PFSK-1 (cell line): ENCODE results near the gene SLC10A6.

Source experiments
- FOXP2 ChIP-seq: optimal IDR thresholded peaks from 2 replicates; pipeline ENCODE3; 2011; ENCODE audit warnings: borderline replicate concordance, control low read depth, inconsistent platforms; ENCODE audit not compliant: insufficient read depth; ENCODE audit errors: extremely low read length, extremely low read depth
- POLR2AphosphoS5 ChIP-seq: IDR thresholded peaks from 2 replicates; pipeline ENCODE4 v1.6.1; 2012; ENCODE audit warnings: low read depth, mild to moderate bottlenecking, control low read depth, low read length, moderate library complexity
- REST ChIP-seq, 2 experiments: IDR thresholded peaks; 2 replicates each; pipeline versions ENCODE4 v1.6.1 to v1.8.0; 2011 to 2012; ENCODE audit warnings: low read depth in 2 of 2, low read length in 2 of 2, control low read depth in 1 of 2, inconsistent platforms in 1 of 2, mild to moderate bottlenecking in 1 of 2, moderate library complexity in 1 of 2; ENCODE audit not compliant: insufficient read depth in 1 of 2
- SIN3A ChIP-seq: IDR thresholded peaks from 2 replicates; pipeline ENCODE4 v1.6.1; 2012; ENCODE audit warnings: mild to moderate bottlenecking, low read length, moderate library complexity, borderline replicate concordance; ENCODE audit not compliant: insufficient read depth
- TAF1 ChIP-seq: IDR thresholded peaks from 2 replicates; pipeline ENCODE4 v1.6.1; 2012; ENCODE audit warnings: low read length, control low read depth, borderline replicate concordance; ENCODE audit not compliant: insufficient read depth

The SLC10A6 gene

GRCh38 chr4:86791126-86791525 is 58.1 kb downstream of the SLC10A6 start:
- TF ChIP-seq FOXP2 (no peak), REST (IDR thresholded peaks at IDR 0.05; ENCODE audit: insufficient read depth in 1 of 2, low read depth in 2 of 2, low read length in 2 of 2) (no peak), TAF1 (no peak), POLR2AphosphoS5 (no peak), SIN3A (no peak)

DNA sequence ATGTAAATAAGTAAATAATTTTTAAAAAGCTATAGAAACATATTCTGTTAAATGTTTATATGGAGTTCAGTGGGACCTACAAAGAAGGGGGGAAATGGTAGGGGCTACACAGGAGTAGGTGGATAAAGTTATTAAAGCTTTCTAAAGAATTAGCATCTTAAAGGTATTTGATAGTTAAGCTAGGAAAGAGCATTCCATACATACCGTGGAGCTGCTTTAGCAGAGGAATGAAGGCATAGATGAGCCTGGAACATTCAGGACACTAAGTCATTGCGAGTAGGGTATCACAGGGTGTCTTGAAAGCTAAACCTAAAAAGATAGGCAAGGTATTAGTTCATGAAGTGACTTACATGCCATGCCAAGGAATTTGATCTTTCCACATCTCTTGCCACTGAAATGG is 60.4 kb downstream of the SLC10A6 start:
- TF ChIP-seq TAF1 (no peak), POLR2AphosphoS5 (no peak), FOXP2 (no peak), SIN3A (no peak), REST (IDR thresholded peaks at IDR 0.05; ENCODE audit: insufficient read depth in 1 of 2, low read depth in 2 of 2, low read length in 2 of 2) (no peak)

DNA sequence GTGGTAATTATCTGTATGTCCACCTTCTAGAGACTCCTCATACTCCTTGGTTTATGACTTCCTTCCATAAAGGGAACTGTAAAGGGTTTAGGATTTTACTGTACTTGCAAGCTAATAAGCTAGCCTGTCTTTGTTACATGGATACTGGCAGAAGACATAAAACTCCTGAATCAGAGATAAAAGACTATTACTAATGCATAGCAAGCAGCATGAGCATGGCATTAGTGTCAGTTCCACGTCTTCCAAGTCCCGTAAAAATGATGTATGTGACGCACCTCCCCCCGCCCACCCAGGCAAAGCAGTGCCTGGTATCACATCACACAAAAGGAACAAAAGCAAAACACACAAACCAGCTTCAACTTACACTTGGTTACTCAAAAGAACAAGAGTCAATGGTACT is 71.0 kb downstream of the SLC10A6 start:
- no peak for TF ChIP-seq SIN3A
- TF ChIP-seq TAF1: no peak
- TF ChIP-seq FOXP2: no peak
- no peak for TF ChIP-seq POLR2AphosphoS5
- no peak for TF ChIP-seq REST (IDR thresholded peaks at IDR 0.05; ENCODE audit: insufficient read depth in 1 of 2, low read depth in 2 of 2, low read length in 2 of 2)

DNA sequence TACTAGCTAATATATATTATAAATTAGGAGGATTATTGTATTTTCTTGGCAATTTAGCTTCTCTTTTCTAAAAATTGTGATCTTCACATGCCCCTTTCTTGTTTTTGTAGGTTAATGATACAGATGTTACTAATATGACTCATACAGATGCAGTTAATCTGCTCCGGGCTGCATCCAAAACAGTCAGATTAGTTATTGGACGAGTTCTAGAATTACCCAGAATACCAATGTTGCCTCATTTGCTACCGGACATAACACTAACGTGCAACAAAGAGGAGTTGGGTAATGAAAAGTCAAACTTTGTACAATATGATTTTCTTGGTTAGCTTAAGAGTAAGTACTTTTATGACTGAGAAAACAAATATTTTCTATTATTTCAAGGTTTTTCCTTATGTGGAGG is 74.1 kb downstream of the SLC10A6 start:
- TF ChIP-seq POLR2AphosphoS5 (no peak), SIN3A (no peak), REST (IDR thresholded peaks at IDR 0.05; ENCODE audit: insufficient read depth in 1 of 2, low read depth in 2 of 2, low read length in 2 of 2) (no peak), FOXP2 (no peak), TAF1 (no peak)
